ENCODE data around the gene TMEM131. TPM values are rescaled to one million over a fixed set of nuclear protein-coding genes. Genes with fewer than 3 reads are reported as not detected.
A peak's percentile ranks its signal among the peaks of the same experiment; 100 is the strongest.

The TMEM131 gene
- total and polyA plus RNA-seq, 7 donors = 7.7 to 33.3 (median 20.1) TPM

GRCh38 chr2:97788986-97789644 lies 206.6 kb downstream of the TMEM131 start:
- intact Hi-C loops (cut with DNase I) = no loop called here
- Histone ChIP-seq H3K36me3 (ENCODE audit: insufficient read depth in 1 of 2, low read depth in 1 of 2) (peaks cover 12 to 83% of the 10 kb centered on the region in 2 donors), H3K9me3 (no peaks in the 10 kb centered on the region), H3K27me3 (ENCODE audit: insufficient read depth in 3 of 3, low read length in 2 of 3) (no peaks in the 10 kb centered on the region), H3K4me3 (no peak overlapping the region), H3K4me1 (no peaks in the 10 kb centered on the region), H3K27ac (no peak overlapping the region)
- ATAC-seq = no peak
- 73 to 91% (median 88%) methylated on average over 7 of the region's 7 CpGs for WGBS, 3 donors
- no peak for TF ChIP-seq CTCF (IDR thresholded peaks at IDR 0.05)
- DNase-seq = no peak

GRCh38 chr2:97785818-97786217 lies 209.9 kb downstream of the TMEM131 start:
- WGBS, 3 donors = 88 to 96% (median 90%) methylated on average over 2 of the region's 2 CpGs
- Histone ChIP-seq H3K27ac (no peak overlapping the region), H3K36me3 (ENCODE audit: insufficient read depth in 1 of 2, low read depth in 1 of 2) (peaks cover 5 to 53% of the 10 kb centered on the region in 2 donors), H3K9me3 (no peaks in the 10 kb centered on the region), H3K4me3 (no peak overlapping the region), H3K27me3 (ENCODE audit: insufficient read depth in 3 of 3, low read length in 2 of 3) (no peaks in the 10 kb centered on the region), H3K4me1 (no peaks in the 10 kb centered on the region)
- DNase-seq (no peak), ATAC-seq (no peak)
- intact Hi-C loops (cut with DNase I) = no loop called here
- no peak for TF ChIP-seq CTCF (IDR thresholded peaks at IDR 0.05)

- Histone ChIP-seq H3K4me1 (no peaks in the 10 kb centered on the region), H3K4me3 (no peak overlapping the region), H3K36me3 (ENCODE audit: insufficient read depth in 1 of 2, low read depth in 1 of 2) (peaks cover 5 to 47% of the 10 kb centered on the region in 2 donors), H3K9me3 (no peaks in the 10 kb centered on the region), H3K27me3 (ENCODE audit: insufficient read depth in 3 of 3, low read length in 2 of 3) (no peaks in the 10 kb centered on the region), H3K27ac (no peak overlapping the region)
- DNase-seq = no peak
- no peak for ATAC-seq
- no peak for TF ChIP-seq CTCF (IDR thresholded peaks at IDR 0.05)
- intact Hi-C loops (cut with DNase I) = no loop called here
Measured at GRCh38 chr2:97784953-97785352, 210.8 kb downstream of the TMEM131 start.

GRCh38 chr2:97781981-97782380 lies 213.8 kb downstream of the TMEM131 start:
- WGBS, 3 donors = 78 to 85% (median 80%) methylated on average over 4 of the region's 4 CpGs
- ATAC-seq = peak; percentile 15 to 80 (median 60)

More at GRCh38 chr2:97781981-97782380, 213.8 kb downstream of the TMEM131 start:
- Histone ChIP-seq H3K9me3 (no peaks in the 10 kb centered on the region), H3K27me3 (ENCODE audit: insufficient read depth in 3 of 3, low read length in 2 of 3) (no peaks in the 10 kb centered on the region), H3K4me3 (no peak overlapping the region), H3K27ac (no peak overlapping the region), H3K4me1 (no peaks in the 10 kb centered on the region), H3K36me3 (ENCODE audit: insufficient read depth in 1 of 2, low read depth in 1 of 2) (peaks cover 4 to 20% of the 10 kb centered on the region in 2 donors)
- no peak for DNase-seq
- intact Hi-C loops (cut with DNase I) = no loop called here
- TF ChIP-seq CTCF (IDR thresholded peaks at IDR 0.05) = no peak

All from psoas muscle (tissue), 8 donors.